GM12891 (cell line): ENCODE measurements around the gene EEF2K.

Source experiments
- DNase-seq: peaks from one replicate; pipeline ENCODE4 v3.0.0; 2011; ENCODE audit warnings: low spot score; ENCODE audit not compliant: insufficient read length
- FAIRE-seq: peaks from 2 replicates; lab custom pipeline; 2011; peaks lifted over from hg19 to GRCh38; lab: Jason Lieb, UNC
- PAX5 ChIP-seq: IDR thresholded peaks from 2 replicates; pipeline ENCODE4 v1.6.1; 2011; ENCODE audit warnings: low read length, moderate library complexity, mild to moderate bottlenecking; ENCODE audit not compliant: insufficient read depth, severe bottlenecking
- POLR2A ChIP-seq: IDR thresholded peaks from 2 replicates; pipeline ENCODE4 v1.6.1; 2011; ENCODE audit warnings: low read depth, low read length, control low read depth
- POLR2AphosphoS5 ChIP-seq: IDR thresholded peaks from 2 replicates; pipeline ENCODE4 v1.6.1; 2011; ENCODE audit warnings: low read depth, low read length, control low read depth
- POU2F2 ChIP-seq: IDR thresholded peaks from 2 replicates; pipeline ENCODE4 v1.6.1; 2011; ENCODE audit warnings: low read depth, mild to moderate bottlenecking, control low read depth, low read length, moderate library complexity
- SPI1 ChIP-seq: IDR thresholded peaks from 2 replicates; pipeline ENCODE4 v1.6.1; 2011; ENCODE audit warnings: low read depth, low read length, control low read depth
- TAF1 ChIP-seq: IDR thresholded peaks from 2 replicates; pipeline ENCODE4 v1.6.1; 2011; ENCODE audit warnings: low read depth, low read length, control low read depth

Gene EEF2K

GRCh38 chr16:22302776-22303363, 96.8 kb downstream of the EEF2K start:
- no peak for FAIRE-seq
- DNase-seq = no peak
- TF ChIP-seq PAX5 (no peak), SPI1 (no peak), POLR2AphosphoS5 (no peak), TAF1 (no peak), POU2F2 (no peak), POLR2A (no peak)

- TF ChIP-seq POLR2AphosphoS5 (no peak), POU2F2 (no peak), SPI1 (no peak)
- DNase-seq (no peak), FAIRE-seq (no peak)
These were observed 98.3 kb downstream of the EEF2K start for GRCh38 chr16:22304411-22304810.

GRCh38 chr16:22306788-22307187, 100.7 kb downstream of the EEF2K start:
- FAIRE-seq (no peak), DNase-seq (no peak)
- TF ChIP-seq POLR2A (no peak), TAF1 (no peak), PAX5 (no peak), SPI1 (no peak), POU2F2 (no peak), POLR2AphosphoS5 (no peak)

GRCh38 chr16:22307838-22308237, 101.8 kb downstream of the EEF2K start:
- FAIRE-seq (no peak), DNase-seq (no peak)
- TF ChIP-seq TAF1 (no peak), SPI1 (no peak), POLR2A (no peak), PAX5 (no peak), POLR2AphosphoS5 (no peak), POU2F2 (no peak)

- DNase-seq = no peak
- no peak for FAIRE-seq
- no peak for TF ChIP-seq PAX5
- TF ChIP-seq TAF1 = no peak
- TF ChIP-seq POLR2AphosphoS5 = no peak
- no peak for TF ChIP-seq POU2F2
- no peak for TF ChIP-seq POLR2A
- no peak for TF ChIP-seq SPI1
These were observed 102.9 kb downstream of the EEF2K start for GRCh38 chr16:22308824-22309520.

GRCh38 chr16:22311520-22311919, 105.4 kb downstream of the EEF2K start:
- DNase-seq = no peak
- no peak for FAIRE-seq
- TF ChIP-seq TAF1 = no peak
- no peak for TF ChIP-seq SPI1
- no peak for TF ChIP-seq POLR2AphosphoS5
- no peak for TF ChIP-seq PAX5
- no peak for TF ChIP-seq POU2F2
- TF ChIP-seq POLR2A = no peak

- TF ChIP-seq TAF1 (no peak), SPI1 (no peak), POU2F2 (no peak)
- DNase-seq (no peak), FAIRE-seq (no peak)
These were observed 107.1 kb downstream of the EEF2K start for GRCh38 chr16:22312897-22313781.

- TF ChIP-seq POLR2AphosphoS5 = no peak
- TF ChIP-seq POU2F2 = no peak
- TF ChIP-seq SPI1 = no peak
- no peak for TF ChIP-seq PAX5
- no peak for TF ChIP-seq TAF1
- no peak for TF ChIP-seq POLR2A
- no peak for FAIRE-seq
- no peak for DNase-seq
These were observed 107.9 kb downstream of the EEF2K start for GRCh38 chr16:22313876-22314470.

GRCh38 chr16:22314661-22315626, 108.9 kb downstream of the EEF2K start:
- no peak for DNase-seq
- FAIRE-seq = no peak
- TF ChIP-seq POLR2AphosphoS5 (no peak), POU2F2 (no peak), SPI1 (no peak), PAX5 (no peak), TAF1 (no peak), POLR2A (no peak)
